ENCODE measurements around the gene ABHD17C.

DNA sequence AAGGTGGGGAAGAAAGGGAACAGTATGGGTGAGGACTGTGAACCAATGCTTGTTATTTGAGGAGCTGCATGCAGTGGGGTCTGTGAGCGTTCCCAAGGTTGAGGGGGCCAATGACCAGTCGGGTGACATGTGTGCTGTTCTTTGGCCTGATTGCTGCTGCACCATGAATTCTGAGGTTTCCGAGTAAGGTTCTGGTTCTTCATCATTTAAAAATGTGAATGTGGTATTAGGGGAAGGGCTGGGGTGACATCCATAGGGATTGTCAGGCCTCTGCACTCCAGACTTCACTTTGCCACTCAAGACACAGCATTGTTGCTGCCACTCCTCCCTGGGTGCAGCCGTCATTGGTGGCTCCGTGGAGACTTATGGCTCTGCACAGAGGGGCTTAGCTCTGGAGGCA, 32.5 kb downstream of the ABHD17C start:
- TF ChIP-seq, protein P1, sequence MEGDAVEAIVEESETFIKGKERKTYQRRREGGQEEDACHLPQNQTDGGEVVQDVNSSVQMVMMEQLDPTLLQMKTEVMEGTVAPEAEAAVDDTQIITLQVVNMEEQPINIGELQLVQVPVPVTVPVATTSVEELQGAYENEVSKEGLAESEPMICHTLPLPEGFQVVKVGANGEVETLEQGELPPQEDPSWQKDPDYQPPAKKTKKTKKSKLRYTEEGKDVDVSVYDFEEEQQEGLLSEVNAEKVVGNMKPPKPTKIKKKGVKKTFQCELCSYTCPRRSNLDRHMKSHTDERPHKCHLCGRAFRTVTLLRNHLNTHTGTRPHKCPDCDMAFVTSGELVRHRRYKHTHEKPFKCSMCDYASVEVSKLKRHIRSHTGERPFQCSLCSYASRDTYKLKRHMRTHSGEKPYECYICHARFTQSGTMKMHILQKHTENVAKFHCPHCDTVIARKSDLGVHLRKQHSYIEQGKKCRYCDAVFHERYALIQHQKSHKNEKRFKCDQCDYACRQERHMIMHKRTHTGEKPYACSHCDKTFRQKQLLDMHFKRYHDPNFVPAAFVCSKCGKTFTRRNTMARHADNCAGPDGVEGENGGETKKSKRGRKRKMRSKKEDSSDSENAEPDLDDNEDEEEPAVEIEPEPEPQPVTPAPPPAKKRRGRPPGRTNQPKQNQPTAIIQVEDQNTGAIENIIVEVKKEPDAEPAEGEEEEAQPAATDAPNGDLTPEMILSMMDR (IDR thresholded peaks at IDR 0.05), result no peak
- no peak for TF ChIP-seq SIN3A (IDR thresholded peaks at IDR 0.05; ENCODE audit: borderline replicate concordance, insufficient read depth, low read depth, low read length)
- no peak for TF ChIP-seq POLR2AphosphoS5 (IDR thresholded peaks at IDR 0.05; ENCODE audit: low read depth, low read length)
- TF ChIP-seq TCF7L2 (IDR thresholded peaks at IDR 0.05; ENCODE audit: low read depth, low read length), result no peak
- TF ChIP-seq, protein P2, sequence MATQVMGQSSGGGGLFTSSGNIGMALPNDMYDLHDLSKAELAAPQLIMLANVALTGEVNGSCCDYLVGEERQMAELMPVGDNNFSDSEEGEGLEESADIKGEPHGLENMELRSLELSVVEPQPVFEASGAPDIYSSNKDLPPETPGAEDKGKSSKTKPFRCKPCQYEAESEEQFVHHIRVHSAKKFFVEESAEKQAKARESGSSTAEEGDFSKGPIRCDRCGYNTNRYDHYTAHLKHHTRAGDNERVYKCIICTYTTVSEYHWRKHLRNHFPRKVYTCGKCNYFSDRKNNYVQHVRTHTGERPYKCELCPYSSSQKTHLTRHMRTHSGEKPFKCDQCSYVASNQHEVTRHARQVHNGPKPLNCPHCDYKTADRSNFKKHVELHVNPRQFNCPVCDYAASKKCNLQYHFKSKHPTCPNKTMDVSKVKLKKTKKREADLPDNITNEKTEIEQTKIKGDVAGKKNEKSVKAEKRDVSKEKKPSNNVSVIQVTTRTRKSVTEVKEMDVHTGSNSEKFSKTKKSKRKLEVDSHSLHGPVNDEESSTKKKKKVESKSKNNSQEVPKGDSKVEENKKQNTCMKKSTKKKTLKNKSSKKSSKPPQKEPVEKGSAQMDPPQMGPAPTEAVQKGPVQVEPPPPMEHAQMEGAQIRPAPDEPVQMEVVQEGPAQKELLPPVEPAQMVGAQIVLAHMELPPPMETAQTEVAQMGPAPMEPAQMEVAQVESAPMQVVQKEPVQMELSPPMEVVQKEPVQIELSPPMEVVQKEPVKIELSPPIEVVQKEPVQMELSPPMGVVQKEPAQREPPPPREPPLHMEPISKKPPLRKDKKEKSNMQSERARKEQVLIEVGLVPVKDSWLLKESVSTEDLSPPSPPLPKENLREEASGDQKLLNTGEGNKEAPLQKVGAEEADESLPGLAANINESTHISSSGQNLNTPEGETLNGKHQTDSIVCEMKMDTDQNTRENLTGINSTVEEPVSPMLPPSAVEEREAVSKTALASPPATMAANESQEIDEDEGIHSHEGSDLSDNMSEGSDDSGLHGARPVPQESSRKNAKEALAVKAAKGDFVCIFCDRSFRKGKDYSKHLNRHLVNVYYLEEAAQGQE (IDR thresholded peaks at IDR 0.05; ENCODE audit: insufficient read depth in 1 of 2, low read depth in 2 of 2, low read length in 1 of 2), result no peak
